ENCODE measurements around the gene ZNF850. TPM values are rescaled to one million over a fixed set of nuclear protein-coding genes. Genes with fewer than 3 reads are reported as not detected.

ZNF850 gene
- total and polyA plus RNA-seq, 9 of the 15 experiments (the other 6 are each of a cell fraction or from before 2014, with no cell fraction given), result 1.2 to 13.0 (median 5.9) TPM

- TF ChIP-seq ZNF592 (IDR thresholded peaks at IDR 0.05) (no peak), POLR2H (tag; IDR thresholded peaks at IDR 0.05; ENCODE audit: low read depth) (peak; percentile 39), ZNF778 (CRISPR knock-in tag; IDR thresholded peaks at IDR 0.05) (no peak), ZHX1 (conservative IDR thresholded peaks at IDR 0.05; ENCODE audit: low read length) (no peak), MTA3 (IDR thresholded peaks at IDR 0.05; ENCODE audit: borderline replicate concordance) (no peak), ZNF431 (CRISPR knock-in tag; IDR thresholded peaks at IDR 0.05) (no peak), ZC3H11A (IDR thresholded peaks at IDR 0.05; ENCODE audit: low read depth, low read length) (no peak), ETV1 (tag; conservative IDR thresholded peaks at IDR 0.05; ENCODE audit: low read depth) (peak; percentile 57; the same call in 1 of the 2 replicates), E2F3 (CRISPR knock-in tag; IDR thresholded peaks at IDR 0.05) (no peak), HOMEZ (CRISPR knock-in tag; IDR thresholded peaks at IDR 0.05) (no peak), RBM15 (IDR thresholded peaks at IDR 0.05; ENCODE audit: insufficient read depth, low read length) (no peak), RBM22 (IDR thresholded peaks at IDR 0.05; ENCODE audit: low read depth, low read length, poor library complexity, severe bottlenecking) (no peak), TBL1XR1 (IDR thresholded peaks at IDR 0.05; ENCODE audit: low read length in 2 of 2) (no peak), NONO (IDR thresholded peaks at IDR 0.05; ENCODE audit: low read depth in 2 of 2, low read length in 1 of 2) (no peak), SMARCE1 (IDR thresholded peaks at IDR 0.05) (0 out of 2 replicates have a peak, but pooled peaks have one; percentile 25), ZBTB1 (CRISPR knock-in tag; IDR thresholded peaks at IDR 0.05; ENCODE audit: borderline replicate concordance, low read depth) (no peak), ZNF311 (CRISPR knock-in tag; IDR thresholded peaks at IDR 0.05) (no peak), NELFE (IDR thresholded peaks at IDR 0.05; ENCODE audit: insufficient read depth, insufficient read length) (no peak), BCL6 (CRISPR knock-in tag; IDR thresholded peaks at IDR 0.05) (no peak), TRIM28 (IDR thresholded peaks at IDR 0.05) (no peak)
Measured at GRCh38 chr19:36771261-36772231, 1.1 kb downstream of the ZNF850 start (continued).

Data from K562 (cell line).